Naive B cell (primary cell): ENCODE data around the gene STX8. TPM values are rescaled to one million over a fixed set of nuclear protein-coding genes. Genes with fewer than 3 reads are reported as not detected.
A peak's percentile ranks its signal among the peaks of the same experiment; 100 is the strongest.
"Not testable (repeated sequence)": the region's sequence is repeated elsewhere in the genome, so short reads cannot be mapped to it uniquely, and the experiment has no call there.

Source experiments
- ATAC-seq, 2 donors: fragments of 150-1000 bp; cut with Tn5 transposase; 2 replicates each; pipeline ENCODE4 v1.10.0; 2021; ENCODE audit warnings: low read depth in 2 of 2, mild to moderate bottlenecking in 2 of 2, moderate library complexity in 2 of 2
- DNase-seq: peaks from one replicate; pipeline ENCODE4 v3.0.0; 2022
- H3K27ac Mint-ChIP-seq, 6 donors: one replicate each; pipeline ENCODE4 v1.8.0; 2020 to 2022; ENCODE audit warnings: mild to moderate bottlenecking in 6 of 6, mixed read lengths in 6 of 6, moderate library complexity in 5 of 6, inconsistent platforms in 2 of 6
- H3K27me3 Mint-ChIP-seq, 3 donors: one replicate each; pipeline ENCODE4 v1.8.0; 2021 to 2022; ENCODE audit warnings: mixed read lengths in 3 of 3, mild to moderate bottlenecking in 1 of 3
- H3K36me3 Mint-ChIP-seq, 2 donors: one replicate each; pipeline ENCODE4 v1.8.0; 2020 to 2022; ENCODE audit warnings: mixed read lengths in 2 of 2, inconsistent platforms in 1 of 2, mild to moderate bottlenecking in 1 of 2
- H3K4me1 Mint-ChIP-seq, 3 donors: one replicate each; pipeline ENCODE4 v1.8.0; 2020 to 2022; ENCODE audit warnings: mixed read lengths in 3 of 3, inconsistent platforms in 1 of 3, mild to moderate bottlenecking in 1 of 3, moderate library complexity in 1 of 3
- H3K4me3 Mint-ChIP-seq, 8 donors: one replicate each; pipeline ENCODE4 v1.8.0; 2020 to 2022; ENCODE audit warnings: mild to moderate bottlenecking in 8 of 8, mixed read lengths in 8 of 8, moderate library complexity in 8 of 8, inconsistent platforms in 2 of 8
- H3K9me3 Mint-ChIP-seq, 7 donors: one replicate each; pipeline ENCODE4 v1.8.0; 2020 to 2022; ENCODE audit warnings: mixed read lengths in 7 of 7, mild to moderate bottlenecking in 5 of 7, inconsistent platforms in 2 of 7, moderate library complexity in 1 of 7
- polyA plus RNA-seq, 6 donors: library from polyadenylated mRNA; unstranded; fragments of 300-500 nt; fragmentation: Illumina TruSeq; gene quantifications; one replicate each; pipeline ENCODE4 v1.2.3, GENCODE V29; 2021; ENCODE audit warnings: low read depth in 6 of 6

The STX8 gene
- polyA plus RNA-seq, 6 donors from 2014 or later = 90.4 to 141 (median 107) TPM

- no peaks in the 10 kb centered on the region for H3K9me3 Mint-ChIP-seq
- H3K4me1 Mint-ChIP-seq = peaks cover 28 to 41% (median 31%) of the 10 kb centered on the region in 3 donors
- peaks cover 0 to 2% (median 0%) of the 10 kb centered on the region in 3 donors for H3K27me3 Mint-ChIP-seq
- H3K36me3 Mint-ChIP-seq = no peaks in the 10 kb centered on the region
- ATAC-seq = peak; percentile 76 to 78
- H3K4me3 Mint-ChIP-seq = peak within 1 kb of the TSS; percentile 94 to 100 (median 98)
- peak; percentile 69 for DNase-seq
- H3K27ac Mint-ChIP-seq = peak within 1 kb of the TSS; percentile 92 to 98 (median 95)
Measured at GRCh38 chr17:9576521-9577372, 1.1 kb upstream of the STX8 start, which contains the start of gene CFAP52. Gene CFAP52 (plus strand): TSS chr17:9576642. CDS start chr17:9576696, 54 bp downstream.

- no peak overlapping the region for H3K4me3 Mint-ChIP-seq
- ATAC-seq = no peak
- H3K27me3 Mint-ChIP-seq = no peaks in the 10 kb centered on the region
- no peaks in the 10 kb centered on the region for H3K9me3 Mint-ChIP-seq
- no peak overlapping the region for H3K27ac Mint-ChIP-seq
- DNase-seq = no peak
- H3K36me3 Mint-ChIP-seq = peaks cover 9 to 12% of the 10 kb centered on the region in 2 donors
- peaks cover 25 to 53% (median 32%) of the 10 kb centered on the region in 3 donors for H3K4me1 Mint-ChIP-seq
Measured at GRCh38 chr17:9571201-9571600, 4.4 kb downstream of the STX8 start.

GRCh38 chr17:9568957-9569588 lies 6.5 kb downstream of the STX8 start:
- Mint-ChIP-seq H3K36me3 (peaks cover 13 to 17% of the 10 kb centered on the region in 2 donors), H3K9me3 (no peaks in the 10 kb centered on the region), H3K4me3 (no peak overlapping the region), H3K4me1 (peaks cover 21 to 48% (median 34%) of the 10 kb centered on the region in 3 donors), H3K27me3 (no peaks in the 10 kb centered on the region), H3K27ac (peak overlapping the region in 1 of 6 donors; percentile 16)
- no peak for ATAC-seq
- no peak for DNase-seq

- no peak for ATAC-seq
- Mint-ChIP-seq H3K9me3 (peaks cover 0 to 3% (median 0%) of the 10 kb centered on the region in 7 donors), H3K36me3 (peaks cover 21% of the 10 kb centered on the region in 2 donors), H3K4me3 (no peak overlapping the region), H3K4me1 (peaks cover 14 to 43% (median 27%) of the 10 kb centered on the region in 3 donors), H3K27me3 (no peaks in the 10 kb centered on the region), H3K27ac (peak overlapping the region in 1 of 6 donors; percentile 47)
- DNase-seq = no peak
Measured at GRCh38 chr17:9568004-9568403, 7.6 kb downstream of the STX8 start.

GRCh38 chr17:9566739-9567138 lies 8.9 kb downstream of the STX8 start:
- DNase-seq, ATAC-seq, H3K27me3 Mint-ChIP-seq, H3K4me3 Mint-ChIP-seq, H3K9me3 Mint-ChIP-seq: not testable (repeated sequence)
- peaks cover 14 to 40% (median 27%) of the 10 kb centered on the region in 3 donors for H3K4me1 Mint-ChIP-seq
- H3K27ac Mint-ChIP-seq = peak overlapping the region in 2 of 6 donors; percentile 47 to 75
- H3K36me3 Mint-ChIP-seq = peaks cover 21 to 27% of the 10 kb centered on the region in 2 donors

GRCh38 chr17:9566067-9566466 lies 9.6 kb downstream of the STX8 start:
- DNase-seq (no peak), ATAC-seq (no peak)
- peaks cover 21 to 27% of the 10 kb centered on the region in 2 donors for H3K36me3 Mint-ChIP-seq

GRCh38 chr17:9564104-9564503 lies 11.5 kb downstream of the STX8 start:
- Mint-ChIP-seq H3K36me3 (peaks cover 21 to 27% of the 10 kb centered on the region in 2 donors), H3K27me3 (no peaks in the 10 kb centered on the region), H3K9me3 (peaks cover 0 to 3% (median 0%) of the 10 kb centered on the region in 7 donors), H3K4me1 (peaks cover 11 to 37% (median 22%) of the 10 kb centered on the region in 3 donors), H3K4me3 (no peak overlapping the region), H3K27ac (peak overlapping the region in 1 of 6 donors; percentile 96)
- DNase-seq (no peak), ATAC-seq (no peak)

More at GRCh38 chr17:9566067-9566466, 9.6 kb downstream of the STX8 start:
- Mint-ChIP-seq H3K9me3 (peaks cover 0 to 3% (median 0%) of the 10 kb centered on the region in 7 donors), H3K4me1 (peaks cover 14 to 38% (median 27%) of the 10 kb centered on the region in 3 donors), H3K27ac (peak overlapping the region in 2 of 6 donors; percentile 7 to 34), H3K4me3 (no peak overlapping the region), H3K27me3 (no peaks in the 10 kb centered on the region)

- Mint-ChIP-seq H3K36me3 (peaks cover 0 to 22% of the 10 kb centered on the region in 2 donors), H3K27me3 (no peaks in the 10 kb centered on the region), H3K9me3 (no peaks in the 10 kb centered on the region), H3K27ac (peak overlapping the region in 1 of 6 donors; percentile 20), H3K4me3 (no peak overlapping the region), H3K4me1 (peaks cover 0 to 10% (median 2%) of the 10 kb centered on the region in 3 donors)
- no peak for ATAC-seq
- no peak for DNase-seq
Measured at GRCh38 chr17:9557857-9558256, 17.8 kb downstream of the STX8 start.

- ATAC-seq (no peak), DNase-seq (no peak)
- Mint-ChIP-seq H3K27me3 (no peaks in the 10 kb centered on the region), H3K36me3 (peaks cover 0 to 17% of the 10 kb centered on the region in 2 donors), H3K27ac (peak overlapping the region in 1 of 6 donors; percentile 20), H3K9me3 (no peaks in the 10 kb centered on the region), H3K4me1 (peaks cover 0 to 10% (median 2%) of the 10 kb centered on the region in 3 donors), H3K4me3 (no peak overlapping the region)
Measured at GRCh38 chr17:9557161-9557755, 18.4 kb downstream of the STX8 start.

- H3K27me3 Mint-ChIP-seq, H3K27ac Mint-ChIP-seq, H3K9me3 Mint-ChIP-seq, H3K4me3 Mint-ChIP-seq, H3K4me1 Mint-ChIP-seq: not testable (repeated sequence)
- DNase-seq (peak; percentile 25), ATAC-seq (peak in 1 of 2 donors; percentile 30)
- peaks cover 0 to 21% of the 10 kb centered on the region in 2 donors for H3K36me3 Mint-ChIP-seq
Measured at GRCh38 chr17:9554715-9555114, 20.9 kb downstream of the STX8 start.

- H3K4me1 Mint-ChIP-seq = peaks cover 0 to 9% (median 0%) of the 10 kb centered on the region in 3 donors
- no peak overlapping the region for H3K4me3 Mint-ChIP-seq
- H3K36me3 Mint-ChIP-seq = peaks cover 0 to 21% of the 10 kb centered on the region in 2 donors
- DNase-seq = no peak
- no peak overlapping the region for H3K27ac Mint-ChIP-seq
- no peak for ATAC-seq
- H3K9me3 Mint-ChIP-seq = no peaks in the 10 kb centered on the region
- no peaks in the 10 kb centered on the region for H3K27me3 Mint-ChIP-seq
Measured at GRCh38 chr17:9553596-9553995, 22.0 kb downstream of the STX8 start.

GRCh38 chr17:9553181-9553580 lies 22.4 kb downstream of the STX8 start:
- no peak for ATAC-seq
- DNase-seq = no peak
- Mint-ChIP-seq H3K4me3 (no peak overlapping the region), H3K27ac (no peak overlapping the region), H3K27me3 (no peaks in the 10 kb centered on the region), H3K4me1 (peaks cover 0 to 5% (median 0%) of the 10 kb centered on the region in 3 donors), H3K36me3 (peaks cover 0 to 21% of the 10 kb centered on the region in 2 donors), H3K9me3 (no peaks in the 10 kb centered on the region)

GRCh38 chr17:9549215-9549614 lies 26.4 kb downstream of the STX8 start:
- no peaks in the 10 kb centered on the region for H3K27me3 Mint-ChIP-seq
- peaks cover 0 to 10% of the 10 kb centered on the region in 2 donors for H3K36me3 Mint-ChIP-seq
- ATAC-seq (no peak), DNase-seq (no peak)
- H3K4me3 Mint-ChIP-seq = no peak overlapping the region
- H3K4me1 Mint-ChIP-seq = no peaks in the 10 kb centered on the region
- H3K9me3 Mint-ChIP-seq = no peaks in the 10 kb centered on the region
- H3K27ac Mint-ChIP-seq = no peak overlapping the region
